ENCODE measurements around the gene RASSF3. TPM values are rescaled to one million over a fixed set of nuclear protein-coding genes. Genes with fewer than 3 reads are reported as not detected.

Gene RASSF3
- total and polyA plus RNA-seq, 2 experiments from 2014 or later = 20.6 to 39.6 TPM

GRCh38 chr12:64561302-64562136, 48.8 kb upstream of the RASSF3 start (continued):
- TF ChIP-seq ZNF462 (CRISPR knock-in tag; IDR thresholded peaks at IDR 0.05) (no peak), ZNF331 (CRISPR knock-in tag; IDR thresholded peaks at IDR 0.05; ENCODE audit: low read depth) (no peak), STAT1 (IDR thresholded peaks at IDR 0.05; ENCODE audit: unreplicated experiment) (no peak), JUNB (IDR thresholded peaks at IDR 0.05; ENCODE audit: unreplicated experiment) (no peak)

GRCh38 chr12:64566122-64566521, 44.2 kb upstream of the RASSF3 start:
- no peak overlapping the region for H3K4me3 ChIP-seq
- H3K79me2 ChIP-seq (replicated peaks; ENCODE audit: insufficient read depth) = no peaks in the 10 kb centered on the region
- no peaks in the 10 kb centered on the region for H3K9me2 ChIP-seq (ENCODE audit: insufficient read depth)
- no peak overlapping the region for H3K27ac Mint-ChIP-seq
- H4K20me1 ChIP-seq (replicated peaks; ENCODE audit: insufficient read depth) = no peaks in the 10 kb centered on the region
- H3K4me2 ChIP-seq = peak overlapping the region; percentile 28; the same call in 1 of the 2 replicates
- H3K36me3 ChIP-seq (ENCODE audit: insufficient read depth) = no peaks in the 10 kb centered on the region
- no peaks in the 10 kb centered on the region for H3K27me3 ChIP-seq (ENCODE audit: insufficient read depth)
- peaks cover 12% of the 10 kb centered on the region for H3K27me3 Mint-ChIP-seq (ENCODE audit: insufficient read depth, low read depth, poor library complexity)
- DNase-seq (ENCODE audit: low spot score) (peak; percentile 29), ATAC-seq (no peak)
- peaks cover 24% of the 10 kb centered on the region for H3K4me1 Mint-ChIP-seq
- no peaks in the 10 kb centered on the region for H3F3A ChIP-seq (replicated peaks; ENCODE audit: low read depth)
- H3K4me3 Mint-ChIP-seq = no peak overlapping the region; the same call in 2 of the 3 replicates
- no peaks in the 10 kb centered on the region for H3K9me3 Mint-ChIP-seq
- 0 out of 2 replicates have a peak overlapping the region, but pooled peaks have one; percentile 15 for H3K27ac ChIP-seq (ENCODE audit: low read depth)
- H2AFZ ChIP-seq = peak overlapping the region; percentile 95; the same call in 1 of the 2 replicates
- H3K36me3 Mint-ChIP-seq (ENCODE audit: low read depth) = no peaks in the 10 kb centered on the region
- H3K4me1 ChIP-seq (ENCODE audit: insufficient read depth) = peaks cover 25% of the 10 kb centered on the region
- TF ChIP-seq ZNF331 (CRISPR knock-in tag; IDR thresholded peaks at IDR 0.05; ENCODE audit: low read depth) (no peak), ETS1 (IDR thresholded peaks at IDR 0.05) (no peak), EZH2 (IDR thresholded peaks at IDR 0.05; ENCODE audit: low read depth, unreplicated experiment) (no peak), POLR2AphosphoS5 (IDR thresholded peaks at IDR 0.05; ENCODE audit: low read depth) (no peak), JUNB (IDR thresholded peaks at IDR 0.05; ENCODE audit: unreplicated experiment) (no peak), REST (IDR thresholded peaks at IDR 0.05; ENCODE audit: unreplicated experiment) (no peak)
